HFF-Myc (cell line): Measurements from ENCODE around the gene ANK3.

ENCODE experiments used
- DNase-seq: peaks from one replicate; pipeline ENCODE4 v3.0.0-alpha.2; 2011; ENCODE audit warnings: low read depth; ENCODE audit errors: extremely low read depth
- H3K4me3 ChIP-seq: replicated peaks from 2 replicates; pipeline ENCODE4 v1.5.1; 2011; ENCODE audit warnings: low read depth, mild to moderate bottlenecking, control low read depth, low read length
- TF ChIP-seq, protein P1 (sequence below): IDR thresholded peaks from 2 replicates; pipeline ENCODE4 v1.5.1; 2012; ENCODE audit warnings: mild to moderate bottlenecking, low read depth, low read length, control low read depth; ENCODE audit errors: missing control alignments

Gene ANK3

DNA sequence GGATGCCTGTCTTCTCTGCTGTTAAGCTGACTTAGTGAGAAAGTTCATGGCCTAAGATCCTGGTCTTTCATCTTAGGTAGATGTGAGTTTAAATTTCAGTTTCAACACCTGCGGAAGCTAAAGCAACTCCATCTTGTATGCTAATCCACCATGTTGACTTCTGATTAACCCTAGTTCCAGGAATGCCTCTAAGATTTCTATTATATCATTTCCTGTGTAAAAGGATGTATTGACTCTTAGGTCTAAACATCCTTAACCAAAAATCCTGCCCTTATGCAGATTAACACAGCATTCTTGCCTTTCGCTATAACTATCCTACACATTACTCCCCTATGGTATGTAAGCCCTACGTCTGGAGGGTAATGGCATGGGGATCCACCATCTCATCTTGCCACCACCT lies 388.9 kb downstream of the ANK3 start:
- no peak for DNase-seq
- no peak overlapping the region for H3K4me3 ChIP-seq
- TF ChIP-seq, protein P1, sequence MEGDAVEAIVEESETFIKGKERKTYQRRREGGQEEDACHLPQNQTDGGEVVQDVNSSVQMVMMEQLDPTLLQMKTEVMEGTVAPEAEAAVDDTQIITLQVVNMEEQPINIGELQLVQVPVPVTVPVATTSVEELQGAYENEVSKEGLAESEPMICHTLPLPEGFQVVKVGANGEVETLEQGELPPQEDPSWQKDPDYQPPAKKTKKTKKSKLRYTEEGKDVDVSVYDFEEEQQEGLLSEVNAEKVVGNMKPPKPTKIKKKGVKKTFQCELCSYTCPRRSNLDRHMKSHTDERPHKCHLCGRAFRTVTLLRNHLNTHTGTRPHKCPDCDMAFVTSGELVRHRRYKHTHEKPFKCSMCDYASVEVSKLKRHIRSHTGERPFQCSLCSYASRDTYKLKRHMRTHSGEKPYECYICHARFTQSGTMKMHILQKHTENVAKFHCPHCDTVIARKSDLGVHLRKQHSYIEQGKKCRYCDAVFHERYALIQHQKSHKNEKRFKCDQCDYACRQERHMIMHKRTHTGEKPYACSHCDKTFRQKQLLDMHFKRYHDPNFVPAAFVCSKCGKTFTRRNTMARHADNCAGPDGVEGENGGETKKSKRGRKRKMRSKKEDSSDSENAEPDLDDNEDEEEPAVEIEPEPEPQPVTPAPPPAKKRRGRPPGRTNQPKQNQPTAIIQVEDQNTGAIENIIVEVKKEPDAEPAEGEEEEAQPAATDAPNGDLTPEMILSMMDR = no peak

DNA sequence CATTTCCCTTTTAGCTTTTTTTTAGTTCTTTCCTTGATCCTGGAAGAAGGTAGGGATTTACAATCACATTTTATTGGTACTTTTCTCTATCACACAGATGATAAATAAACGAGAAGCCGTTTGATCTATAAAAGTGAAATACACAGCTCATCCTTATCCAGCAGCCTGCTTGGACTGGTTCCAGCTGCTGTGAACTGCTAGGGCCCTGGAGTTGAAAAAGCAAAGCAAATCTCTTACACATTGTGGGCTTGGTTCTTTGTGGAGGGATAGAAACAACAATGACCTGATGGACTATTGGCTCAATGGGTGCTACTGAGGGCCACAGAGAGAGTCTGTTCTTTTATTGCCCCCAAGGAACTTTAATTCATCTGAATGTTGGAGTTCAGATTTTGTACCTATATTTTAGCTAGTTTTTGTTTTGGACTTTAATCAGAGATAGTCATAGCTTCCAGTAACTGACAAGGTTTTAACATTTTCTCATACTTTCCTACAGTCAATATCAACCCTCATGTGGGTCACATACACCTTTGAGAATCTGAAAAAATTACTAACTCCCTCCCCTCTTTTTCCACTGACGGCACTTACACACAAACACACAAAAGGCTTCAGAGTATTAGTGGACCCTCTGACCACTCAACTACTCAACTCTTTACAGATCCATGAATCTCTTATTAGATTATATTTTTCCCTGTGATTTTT lies 391.7 kb downstream of the ANK3 start:
- H3K4me3 ChIP-seq = no peak overlapping the region
- TF ChIP-seq, protein P1 = no peak
- no peak for DNase-seq

DNA sequence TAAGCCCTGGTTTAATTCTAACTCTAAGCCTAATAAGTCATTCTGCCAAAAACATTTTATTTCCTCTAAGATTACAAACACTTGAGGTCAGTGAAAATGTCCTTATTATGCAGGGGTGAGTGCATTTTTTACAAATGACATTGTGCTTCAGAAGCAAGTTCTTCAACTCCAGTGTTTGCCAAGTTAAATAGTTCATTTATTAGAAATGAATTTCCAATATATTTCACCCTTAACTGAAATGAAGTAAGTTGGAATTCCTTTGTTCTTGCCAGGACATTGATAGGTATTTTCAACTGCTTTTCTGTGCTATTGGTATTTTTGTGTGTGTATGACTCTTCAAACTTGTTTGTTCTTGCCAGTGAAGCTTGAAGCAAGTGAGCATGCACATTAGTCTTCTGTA lies 393.8 kb downstream of the ANK3 start:
- no peak overlapping the region for H3K4me3 ChIP-seq
- TF ChIP-seq, protein P1 = no peak
- no peak for DNase-seq

DNA sequence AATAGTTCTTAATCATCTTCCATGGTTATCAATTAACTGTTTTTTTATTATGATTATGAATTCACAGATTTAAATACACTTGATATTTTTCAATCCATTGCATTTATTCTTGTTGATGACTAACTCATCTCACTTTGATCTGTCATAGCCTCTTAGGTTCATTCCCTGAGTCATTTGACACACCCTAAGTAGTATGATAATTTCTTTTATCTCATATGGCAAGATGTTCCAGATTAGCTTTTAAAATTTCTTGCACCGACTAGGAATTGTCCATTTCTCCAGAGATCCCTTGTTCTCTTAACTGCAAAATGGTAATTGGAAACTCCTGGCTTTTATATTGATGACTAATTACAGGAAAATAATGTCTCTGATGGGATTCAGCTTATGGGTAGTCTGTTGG lies 395.7 kb downstream of the ANK3 start:
- DNase-seq = no peak
- H3K4me3 ChIP-seq = no peak overlapping the region
- TF ChIP-seq, protein P1 = no peak

DNA sequence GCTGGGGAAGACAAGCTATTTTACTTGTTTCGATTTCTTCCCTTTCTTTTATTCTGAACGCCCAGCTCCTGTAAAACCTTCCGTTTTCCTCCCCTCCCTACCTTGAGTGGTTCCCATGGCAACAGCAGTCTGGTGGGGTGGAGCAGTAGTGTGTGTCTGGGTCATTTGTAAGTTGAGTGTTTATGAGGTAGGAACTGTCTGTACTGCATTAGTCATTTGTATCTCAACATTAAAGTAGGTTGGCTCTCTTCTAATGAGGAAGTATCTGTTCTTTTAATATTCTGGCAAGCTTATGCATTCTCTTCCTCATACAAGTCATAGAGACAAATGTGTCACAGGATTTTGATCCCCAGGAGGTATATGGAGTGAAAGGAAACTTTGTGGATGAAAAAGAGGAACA lies 398.0 kb downstream of the ANK3 start:
- peak; percentile 21 for DNase-seq
- no peak overlapping the region for H3K4me3 ChIP-seq

DNA sequence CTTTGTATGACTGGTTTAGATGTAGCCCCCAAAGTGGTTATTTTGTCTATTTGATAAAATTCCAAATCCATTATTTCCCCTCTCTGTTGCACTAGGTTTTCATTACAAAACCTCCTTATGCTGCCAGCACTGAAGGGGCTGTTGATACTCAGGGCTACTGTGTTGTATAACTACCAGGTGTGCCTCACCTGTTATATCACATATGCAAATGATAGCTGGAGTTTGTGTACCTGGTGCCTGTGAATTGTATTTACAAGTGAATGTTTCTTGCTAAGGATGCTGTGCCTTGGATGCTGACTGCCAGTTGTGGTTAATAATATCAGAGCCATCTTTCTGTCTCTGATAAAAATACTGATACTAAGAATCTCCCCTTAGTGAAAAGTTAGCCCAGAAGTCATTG lies 398.6 kb downstream of the ANK3 start:
- H3K4me3 ChIP-seq = no peak overlapping the region
- no peak for DNase-seq
- TF ChIP-seq, protein P1 = no peak

More for the DNA sequence above, 398.0 kb downstream of the ANK3 start:
- TF ChIP-seq, protein P1 = no peak

DNA sequence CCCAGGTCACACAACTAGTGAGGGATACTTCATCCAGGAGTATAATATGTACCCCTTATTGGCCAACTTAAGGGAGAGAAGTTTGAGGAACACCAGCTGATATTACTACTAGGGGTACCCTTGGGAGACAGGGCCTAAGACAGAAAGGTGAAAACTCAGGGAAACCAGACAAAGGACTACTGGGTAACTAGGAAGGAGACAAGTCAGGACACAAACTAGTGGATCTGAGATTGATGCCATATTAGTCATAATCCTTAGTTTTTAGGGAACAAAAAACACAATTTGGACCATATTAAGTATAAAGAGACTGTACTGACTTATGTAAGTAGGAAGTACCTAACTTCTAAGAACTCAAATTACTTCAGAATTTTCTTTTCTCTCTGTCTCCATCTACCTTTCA lies 404.0 kb downstream of the ANK3 start:
- H3K4me3 ChIP-seq = no peak overlapping the region

More for the DNA sequence above, 404.0 kb downstream of the ANK3 start:
- TF ChIP-seq, protein P1 = no peak
- no peak for DNase-seq
